Stimulated activated naive CD4-positive, alpha-beta T cell (primary cell): ENCODE results near the gene SEMA3F.

Source experiments
- DNase-seq, 6 experiments: peaks; one replicate each; lab custom pipeline; 2025; lab: John Stamatoyannopoulos, UW

The SEMA3F gene

GRCh38 chr3:50155891-50156290 lies 767 bp downstream of the SEMA3F start:
- DNase-seq, result peak in 1 of 6 experiments; percentile 15

- no peak for DNase-seq
Measured at GRCh38 chr3:50156549-50157493, 1.7 kb downstream of the SEMA3F start.

GRCh38 chr3:50157827-50158529 lies 2.9 kb downstream of the SEMA3F start:
- DNase-seq, result no peak

- DNase-seq, result no peak
Measured at GRCh38 chr3:50158530-50159146, 3.5 kb downstream of the SEMA3F start.

- no peak for DNase-seq
Measured at GRCh38 chr3:50160561-50160983, 5.4 kb downstream of the SEMA3F start.

- no peak for DNase-seq
Measured at GRCh38 chr3:50161320-50161719, 6.2 kb downstream of the SEMA3F start.

- no peak for DNase-seq
Measured at GRCh38 chr3:50162034-50162883, 7.1 kb downstream of the SEMA3F start.

- DNase-seq, result no peak
Measured at GRCh38 chr3:50163572-50164455, 8.7 kb downstream of the SEMA3F start.

GRCh38 chr3:50164481-50164880 lies 9.4 kb downstream of the SEMA3F start:
- no peak for DNase-seq

- DNase-seq, result no peak
Measured at GRCh38 chr3:50164984-50165909, 10.1 kb downstream of the SEMA3F start.

GRCh38 chr3:50165910-50166538 lies 10.9 kb downstream of the SEMA3F start:
- no peak for DNase-seq

- no peak for DNase-seq
Measured at GRCh38 chr3:50166620-50167019, 11.5 kb downstream of the SEMA3F start.

- DNase-seq, result no peak
Measured at GRCh38 chr3:50167069-50167840, 12.1 kb downstream of the SEMA3F start.

- no peak for DNase-seq
Measured at GRCh38 chr3:50167841-50168209, 12.7 kb downstream of the SEMA3F start.

- DNase-seq, result no peak
Measured at GRCh38 chr3:50168388-50168787, 13.3 kb downstream of the SEMA3F start.

- no peak for DNase-seq
Measured at GRCh38 chr3:50168791-50169190, 13.7 kb downstream of the SEMA3F start.

GRCh38 chr3:50169232-50169832 lies 14.2 kb downstream of the SEMA3F start:
- DNase-seq, result no peak

- no peak for DNase-seq
Measured at GRCh38 chr3:50169858-50170257, 14.7 kb downstream of the SEMA3F start.
